GM23248 (cell line): ENCODE results near the gene KDM5C. TPM values are rescaled to one million over a fixed set of nuclear protein-coding genes. Genes with fewer than 3 reads are reported as not detected.

Experiments used
- DNase-seq: peaks from one replicate; pipeline ENCODE4 v3.0.0-alpha.2; 2015
- H2AFZ ChIP-seq: fragments of 200-600 bp; sonication (generic); 2 replicates; pipeline ENCODE4 v1.6.1; 2016; ENCODE audit warnings: antibody characterized with exemption
- H3F3A ChIP-seq: fragments of 200-600 bp; sonication (generic); 2 replicates; pipeline ENCODE4 v1.6.1; 2016; ENCODE audit warnings: mild to moderate bottlenecking, antibody characterized with exemption, mixed run types; ENCODE audit not compliant: insufficient read depth
- H3K27ac ChIP-seq: fragments of 200-600 bp; sonication (generic); 2 replicates; pipeline ENCODE4 v1.5.1; 2016; ENCODE audit warnings: mild to moderate bottlenecking
- H3K27me3 ChIP-seq: fragments of 200-600 bp; sonication (generic); replicated peaks from 2 replicates; pipeline ENCODE4 v1.6.1; 2016; ENCODE audit warnings: mild to moderate bottlenecking; ENCODE audit not compliant: insufficient read depth
- H3K36me3 ChIP-seq: fragments of 200-600 bp; sonication (generic); 2 replicates; pipeline ENCODE4 v1.6.1; 2016; ENCODE audit warnings: low read depth, mild to moderate bottlenecking
- H3K4me1 ChIP-seq: fragments of 200-600 bp; sonication (generic); 2 replicates; pipeline ENCODE4 v1.6.1; 2016; ENCODE audit warnings: mild to moderate bottlenecking; ENCODE audit not compliant: insufficient read depth
- H3K4me2 ChIP-seq: fragments of 200-600 bp; sonication (generic); one replicate; pipeline ENCODE4 v1.6.1; 2016; ENCODE audit warnings: mild to moderate bottlenecking; ENCODE audit not compliant: unreplicated experiment
- H3K4me3 ChIP-seq: fragments of 200-600 bp; sonication (generic); 2 replicates; pipeline ENCODE4 v1.5.1; 2016; ENCODE audit warnings: mild to moderate bottlenecking
- H3K79me2 ChIP-seq: fragments of 200-600 bp; sonication (generic); 2 replicates; pipeline ENCODE4 v1.6.1; 2016; ENCODE audit warnings: mild to moderate bottlenecking; ENCODE audit not compliant: insufficient read depth
- H3K9ac ChIP-seq: fragments of 200-600 bp; sonication (generic); 2 replicates; pipeline ENCODE4 v1.6.1; 2016; ENCODE audit warnings: mild to moderate bottlenecking
- H3K9me2 ChIP-seq: fragments of 200-600 bp; sonication (generic); 2 replicates; pipeline ENCODE4 v1.6.1; 2016; ENCODE audit warnings: mixed run types, mild to moderate bottlenecking, moderate library complexity; ENCODE audit not compliant: insufficient read depth
- H3K9me3 ChIP-seq: fragments of 200-600 bp; sonication (generic); one replicate; pipeline ENCODE4 v1.6.1; 2017; ENCODE audit warnings: low read depth
- H4K20me1 ChIP-seq: fragments of 200-600 bp; sonication (generic); 2 replicates; pipeline ENCODE4 v1.6.0; 2016; ENCODE audit not compliant: insufficient read depth
- EZH2 ChIP-seq: fragments of 200-600 bp; sonication (generic); IDR thresholded peaks from 2 replicates; pipeline ENCODE4 v1.6.1; 2018; ENCODE audit warnings: antibody characterized with exemption, mild to moderate bottlenecking; ENCODE audit not compliant: insufficient read depth, poor library complexity, severe bottlenecking
- EZH2phosphoT487 ChIP-seq: fragments of 200-600 bp; sonication (generic); IDR thresholded peaks from 2 replicates; pipeline ENCODE4 v1.6.1; 2018; ENCODE audit warnings: antibody characterized with exemption, moderate library complexity, mild to moderate bottlenecking, low read depth; ENCODE audit not compliant: insufficient read depth
- WGBS, 2 experiments: methylation state at CpG; one replicate each; pipeline ENCODE4 v1.1.6; 2015 to 2017; ENCODE audit warnings: low lambda C conversion rate in 2 of 2, low coverage in 1 of 2; ENCODE audit errors: missing lambda C conversion rate in 2 of 2; 5-methylcytosine and 5-hydroxymethylcytosine counted together
- in situ Hi-C: fragments of 300-500 bp; cut with MboI; formaldehyde crosslinking; loops from 2 replicates; pipeline ENCODE4 v1.15.0; 2020
- polyA plus RNA-seq: library from polyadenylated mRNA; unstranded; fragments of >200 nt; fragmentation: Nextera tagmentation; extraction: Ambion mirVana; gene quantifications from 2 replicates; pipeline ENCODE4 v1.2.1, GENCODE V29; 2016
- total RNA-seq: library from RNA; depleted of rRNA; stranded (reverse); fragments of >200 nt; shearing (Covaris generic); gene quantifications from 2 replicates; pipeline ENCODE4 v1.2.3, GENCODE V29; 2014

Gene KDM5C
- total and polyA plus RNA-seq, 2 experiments from 2014 or later: 27.1 to 66.9 TPM

DNA sequence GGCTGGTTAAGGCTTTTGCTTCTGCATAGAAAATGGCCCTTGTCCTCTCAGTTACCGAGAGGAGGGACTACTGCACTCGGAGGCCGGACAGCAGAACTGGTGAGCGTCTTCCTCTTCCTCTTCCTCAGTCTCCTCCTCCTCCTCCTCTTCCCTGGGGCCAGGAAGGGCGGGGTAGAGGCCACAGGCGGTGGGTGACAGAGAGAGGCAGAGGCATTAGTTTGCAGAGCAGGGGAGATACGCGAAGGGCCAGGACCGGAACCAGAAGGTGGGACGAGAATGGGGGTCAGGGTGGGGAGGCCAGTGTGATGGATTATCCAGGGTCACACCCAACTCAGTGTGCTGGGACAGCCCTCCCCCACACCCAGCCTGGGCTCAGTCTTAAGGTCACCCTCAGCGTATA lies 41.9 kb upstream of the KDM5C start:
- H3K4me1 ChIP-seq: peaks cover 33% of the 10 kb centered on the region
- no peaks in the 10 kb centered on the region for H3K9me3 ChIP-seq
- no peak for TF ChIP-seq EZH2phosphoT487
- TF ChIP-seq EZH2: no peak
- no peaks in the 10 kb centered on the region for H3K9me2 ChIP-seq
- H3K36me3 ChIP-seq: no peaks in the 10 kb centered on the region
- H3K4me2 ChIP-seq: no peak overlapping the region
- no peak overlapping the region for H3K27ac ChIP-seq
- WGBS, 2 experiments: 96% methylated on average over 3 to 11 of the region's 11 CpGs
- H2AFZ ChIP-seq: no peak overlapping the region
- no peaks in the 10 kb centered on the region for H3K79me2 ChIP-seq
- no peak for DNase-seq
- H4K20me1 ChIP-seq: no peaks in the 10 kb centered on the region
- no peaks in the 10 kb centered on the region for H3K27me3 ChIP-seq
- H3F3A ChIP-seq: peaks cover 16% of the 10 kb centered on the region
- in situ Hi-C loops: no loop called here
- no peak overlapping the region for H3K4me3 ChIP-seq
- H3K9ac ChIP-seq: no peak overlapping the region

DNA sequence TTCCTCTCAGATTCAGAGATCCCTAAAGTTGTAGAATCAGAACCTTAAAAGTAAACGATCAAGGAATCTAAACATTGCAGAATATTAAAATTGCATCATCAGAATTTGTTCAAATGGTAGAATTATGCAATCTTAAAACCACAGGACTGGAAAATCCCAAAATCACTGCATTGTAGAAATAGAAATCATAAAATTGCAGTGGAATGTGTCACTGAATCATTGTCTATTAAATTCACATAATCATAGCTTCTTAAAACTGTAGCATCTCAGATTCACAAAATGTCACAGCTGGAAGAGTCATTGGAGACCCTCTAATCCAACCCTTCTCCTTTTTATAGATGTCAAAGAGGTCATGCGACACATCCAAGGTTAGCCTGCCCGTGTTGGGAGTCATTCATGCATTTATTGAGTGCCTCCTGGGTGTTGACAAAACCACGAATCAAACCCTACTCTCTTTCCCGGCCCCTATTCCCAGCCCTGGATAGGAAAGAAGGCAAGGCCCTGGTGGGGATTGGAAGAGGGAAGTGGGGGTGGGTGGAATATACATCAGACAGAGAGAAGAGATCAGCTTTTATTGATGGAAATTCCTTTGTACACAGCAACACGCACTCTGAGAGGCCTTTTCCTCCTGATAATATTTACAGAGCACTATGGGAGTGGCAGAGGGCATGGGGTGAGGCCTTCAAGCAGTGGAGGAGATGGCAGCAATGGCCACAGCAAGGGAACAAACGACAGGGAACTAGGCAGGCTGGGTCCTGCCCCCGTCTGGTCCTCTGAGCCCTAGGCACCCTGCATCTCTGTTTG lies 41.0 kb upstream of the KDM5C start:
- Histone ChIP-seq H3K79me2 (no peaks in the 10 kb centered on the region), H3K4me1 (peaks cover 33% of the 10 kb centered on the region), H3K9me3 (no peaks in the 10 kb centered on the region), H3F3A (peaks cover 16% of the 10 kb centered on the region), H3K9me2 (no peaks in the 10 kb centered on the region), H2AFZ (no peak overlapping the region), H3K4me2 (peak overlapping the region; percentile 68), H4K20me1 (no peaks in the 10 kb centered on the region), H3K36me3 (no peaks in the 10 kb centered on the region), H3K4me3 (peak overlapping the region; percentile 40; the same call in 1 of the 2 replicates), H3K27me3 (no peaks in the 10 kb centered on the region), H3K9ac (peak overlapping the region; percentile 31; the same call in 1 of the 2 replicates), H3K27ac (peak overlapping the region; percentile 75)
- WGBS, 2 experiments: 39% methylated on average over 8 of the region's 8 CpGs
- TF ChIP-seq EZH2: no peak
- no peak for TF ChIP-seq EZH2phosphoT487
- in situ Hi-C loops: no loop called here
- DNase-seq: peak; percentile 75

DNA sequence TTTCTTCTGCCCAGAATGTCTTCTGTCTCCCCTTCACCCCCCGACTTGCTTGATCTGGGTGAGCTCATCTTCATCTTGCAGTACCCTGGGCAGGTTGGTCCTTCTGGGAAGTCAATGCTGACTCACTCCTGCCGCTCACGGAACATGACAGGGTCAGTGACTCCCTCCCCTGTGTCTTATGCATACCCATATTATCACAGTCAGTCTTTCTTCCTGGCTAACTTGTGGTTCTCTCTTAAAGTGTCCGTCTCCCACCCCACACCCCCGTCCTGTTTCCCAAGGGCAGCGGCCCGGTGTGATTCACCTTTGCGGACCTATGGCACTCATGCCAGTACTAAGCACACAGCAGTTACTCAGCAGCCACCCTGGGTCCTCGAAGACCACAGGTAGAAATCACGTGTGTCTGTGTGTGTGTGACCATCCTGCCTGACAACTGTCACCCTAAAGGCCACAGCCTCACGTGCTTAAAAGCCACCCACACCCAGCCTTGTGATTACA lies 38.6 kb upstream of the KDM5C start:
- Histone ChIP-seq H3K4me3 (no peak overlapping the region), H3K4me2 (peak overlapping the region; percentile 48), H3K36me3 (no peaks in the 10 kb centered on the region), H3K9me3 (no peaks in the 10 kb centered on the region), H3K9me2 (no peaks in the 10 kb centered on the region), H3K79me2 (no peaks in the 10 kb centered on the region), H3F3A (peaks cover 16% of the 10 kb centered on the region), H3K9ac (0 out of 2 replicates have a peak overlapping the region, but pooled peaks have one; percentile 33), H3K27me3 (no peaks in the 10 kb centered on the region), H4K20me1 (no peaks in the 10 kb centered on the region), H2AFZ (no peak overlapping the region), H3K27ac (peak overlapping the region; percentile 62), H3K4me1 (peaks cover 33% of the 10 kb centered on the region)
- in situ Hi-C loops: no loop called here
- peak; percentile 88 for DNase-seq
- 11 to 12% methylated on average over 8 to 11 of the region's 11 CpGs for WGBS, 2 experiments
- no peak for TF ChIP-seq EZH2
- TF ChIP-seq EZH2phosphoT487: no peak

DNA sequence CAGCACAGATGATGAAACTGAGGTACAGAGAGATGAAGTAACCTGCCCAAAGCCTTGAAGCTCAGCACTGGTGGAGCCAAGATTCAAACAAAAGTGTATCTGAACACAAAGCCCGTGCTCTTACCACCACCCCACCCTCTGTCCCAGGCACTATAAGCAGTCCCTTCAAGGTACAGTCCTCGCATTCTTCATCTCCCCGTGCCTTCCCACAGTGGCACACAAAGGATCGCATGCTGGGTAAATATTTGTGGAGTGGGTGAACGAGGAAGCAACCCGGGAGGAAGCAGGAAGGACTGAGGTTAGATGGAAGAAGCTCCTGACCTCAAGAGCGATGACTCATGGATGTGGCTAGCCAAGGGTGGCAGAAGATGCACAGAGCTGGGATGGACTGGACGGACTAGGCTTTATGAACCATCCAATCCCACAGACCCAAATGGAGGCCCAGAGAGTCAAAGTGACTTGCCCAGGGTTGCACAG lies 37.9 kb upstream of the KDM5C start:
- in situ Hi-C loops: no loop called here
- WGBS, 2 experiments: 12% methylated on average over 8 of the region's 8 CpGs
- H3K9ac ChIP-seq: 0 out of 2 replicates have a peak overlapping the region, but pooled peaks have one; percentile 33
- H3F3A ChIP-seq: peaks cover 16% of the 10 kb centered on the region
- H3K9me3 ChIP-seq: no peaks in the 10 kb centered on the region
- H3K36me3 ChIP-seq: no peaks in the 10 kb centered on the region
- peak overlapping the region; percentile 48 for H3K4me2 ChIP-seq
- H3K4me3 ChIP-seq: no peak overlapping the region
- no peaks in the 10 kb centered on the region for H4K20me1 ChIP-seq
- H3K79me2 ChIP-seq: no peaks in the 10 kb centered on the region
- H3K4me1 ChIP-seq: peaks cover 33% of the 10 kb centered on the region
- TF ChIP-seq EZH2phosphoT487: no peak
- no peak for TF ChIP-seq EZH2
- DNase-seq: peak; percentile 79
- H3K27me3 ChIP-seq: no peaks in the 10 kb centered on the region
- H3K9me2 ChIP-seq: no peaks in the 10 kb centered on the region
- peak overlapping the region; percentile 62 for H3K27ac ChIP-seq
- H2AFZ ChIP-seq: no peak overlapping the region
